ENCODE measurements around the gene SYCE3. TPM values are rescaled to one million over a fixed set of nuclear protein-coding genes. Genes with fewer than 3 reads are reported as not detected.

SYCE3 gene
- total RNA-seq, 1 donor from 2014 or later: not detected

DNA sequence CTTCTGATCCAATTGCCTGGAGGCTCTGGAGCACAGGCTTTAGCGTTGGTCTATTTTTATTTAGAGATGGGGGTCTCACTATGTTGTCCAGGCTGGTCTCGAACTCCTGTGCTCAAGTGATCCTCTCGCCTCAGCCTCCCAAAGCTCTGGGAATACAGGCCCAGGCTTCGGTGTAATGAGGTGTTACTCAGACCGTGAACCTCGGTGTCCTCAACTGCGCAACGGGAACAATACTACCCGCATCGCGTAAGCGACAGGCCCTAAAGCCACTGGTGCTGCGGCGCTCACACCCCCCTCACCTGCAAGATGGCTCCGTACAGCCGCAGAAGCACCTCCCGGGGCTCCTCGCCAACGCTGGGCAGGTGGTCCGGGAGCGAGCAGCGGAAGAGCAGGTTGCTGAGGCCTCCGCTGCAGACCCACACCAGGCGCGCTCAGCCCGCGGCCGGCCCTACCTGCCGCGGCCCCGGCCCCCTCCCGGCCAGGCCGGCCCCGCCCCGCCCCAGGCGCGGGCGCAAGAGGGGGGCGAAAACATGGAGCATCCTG, 19.3 kb upstream of the SYCE3 start:
- Mint-ChIP-seq H3K4me1 (ENCODE audit: unreplicated experiment) (peaks cover 6% of the 10 kb centered on the region), H3K27ac (peak overlapping the region; percentile 93), H3K9me3 (no peaks in the 10 kb centered on the region), H3K36me3 (peaks cover 3% of the 10 kb centered on the region), H3K4me3 (peak overlapping the region; percentile 91), H3K27me3 (no peaks in the 10 kb centered on the region)
- TF ChIP-seq, protein P1, sequence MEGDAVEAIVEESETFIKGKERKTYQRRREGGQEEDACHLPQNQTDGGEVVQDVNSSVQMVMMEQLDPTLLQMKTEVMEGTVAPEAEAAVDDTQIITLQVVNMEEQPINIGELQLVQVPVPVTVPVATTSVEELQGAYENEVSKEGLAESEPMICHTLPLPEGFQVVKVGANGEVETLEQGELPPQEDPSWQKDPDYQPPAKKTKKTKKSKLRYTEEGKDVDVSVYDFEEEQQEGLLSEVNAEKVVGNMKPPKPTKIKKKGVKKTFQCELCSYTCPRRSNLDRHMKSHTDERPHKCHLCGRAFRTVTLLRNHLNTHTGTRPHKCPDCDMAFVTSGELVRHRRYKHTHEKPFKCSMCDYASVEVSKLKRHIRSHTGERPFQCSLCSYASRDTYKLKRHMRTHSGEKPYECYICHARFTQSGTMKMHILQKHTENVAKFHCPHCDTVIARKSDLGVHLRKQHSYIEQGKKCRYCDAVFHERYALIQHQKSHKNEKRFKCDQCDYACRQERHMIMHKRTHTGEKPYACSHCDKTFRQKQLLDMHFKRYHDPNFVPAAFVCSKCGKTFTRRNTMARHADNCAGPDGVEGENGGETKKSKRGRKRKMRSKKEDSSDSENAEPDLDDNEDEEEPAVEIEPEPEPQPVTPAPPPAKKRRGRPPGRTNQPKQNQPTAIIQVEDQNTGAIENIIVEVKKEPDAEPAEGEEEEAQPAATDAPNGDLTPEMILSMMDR (conservative IDR thresholded peaks at IDR 0.05): no peak
- no peak for DNase-seq (ENCODE audit: extremely low spot score, unreplicated experiment)

DNA sequence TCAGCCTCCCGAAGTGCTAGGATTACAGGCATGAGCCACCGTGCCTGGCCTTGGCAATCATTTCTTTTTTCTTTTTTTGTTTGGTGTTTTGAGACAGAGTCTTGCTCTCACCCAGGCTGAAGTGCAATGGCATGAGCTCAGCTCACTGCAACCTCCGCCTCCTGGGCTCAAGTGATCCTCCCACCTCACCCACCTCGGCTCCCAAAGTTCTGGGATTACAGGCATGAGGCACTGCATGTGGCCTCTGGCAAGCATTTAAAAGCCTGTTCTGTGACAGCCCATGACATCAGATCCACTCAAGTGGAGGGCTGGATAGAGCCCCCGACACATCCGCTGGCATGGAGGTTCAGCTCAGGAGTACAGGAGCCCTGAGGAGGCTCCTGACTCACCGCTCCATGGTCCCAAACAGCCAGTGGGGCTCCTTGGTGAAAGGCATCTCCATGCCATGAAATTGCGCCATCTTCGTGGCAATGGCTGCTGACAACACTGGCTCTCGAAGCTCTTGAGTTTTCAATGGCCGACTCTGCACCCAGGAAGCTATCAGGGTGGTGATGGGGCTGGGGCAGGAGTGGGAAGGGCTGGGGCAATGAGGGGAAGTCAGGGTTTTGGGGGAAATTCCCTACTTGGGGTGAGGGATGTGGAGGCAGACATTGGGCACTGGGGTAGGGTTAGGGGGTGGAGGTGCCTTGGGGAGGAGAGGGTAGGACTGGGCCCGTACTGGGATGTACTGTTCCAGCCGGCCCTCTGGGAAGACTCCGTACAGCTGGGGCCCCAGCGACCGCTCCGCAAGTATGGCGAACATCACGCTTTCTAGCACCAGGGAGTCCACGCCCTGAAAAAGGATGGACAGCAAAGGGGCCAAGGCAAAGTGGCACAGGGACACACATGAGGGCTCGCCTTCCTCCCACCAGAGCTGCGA, 18.6 kb upstream of the SYCE3 start:
- Mint-ChIP-seq H3K4me3 (peak overlapping the region; percentile 89), H3K4me1 (ENCODE audit: unreplicated experiment) (peaks cover 6% of the 10 kb centered on the region), H3K9me3 (no peaks in the 10 kb centered on the region), H3K27ac (peak overlapping the region; percentile 79), H3K27me3 (no peaks in the 10 kb centered on the region), H3K36me3 (peaks cover 3% of the 10 kb centered on the region)
- TF ChIP-seq, protein P1 (conservative IDR thresholded peaks at IDR 0.05): no peak
- DNase-seq (ENCODE audit: extremely low spot score, unreplicated experiment): no peak

DNA sequence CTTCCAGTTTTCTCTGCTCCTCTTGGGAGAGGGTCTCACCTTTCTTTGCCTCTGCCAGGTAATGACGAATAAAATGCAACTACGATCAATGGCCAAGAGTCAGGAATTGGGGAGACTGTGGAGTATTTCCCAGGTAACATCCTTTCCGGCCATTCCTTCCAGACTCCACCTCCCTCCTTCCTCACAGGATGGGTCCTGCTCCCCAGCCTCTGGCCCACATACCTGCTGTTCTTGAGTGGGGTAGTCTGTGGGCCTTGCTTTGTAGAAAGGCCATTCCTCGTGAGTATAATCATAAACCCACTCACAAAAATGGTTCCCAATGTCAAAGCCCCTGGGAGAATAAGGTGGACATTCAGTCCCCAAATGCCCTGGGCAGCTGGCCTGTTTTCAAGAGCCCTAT, 17.0 kb upstream of the SYCE3 start:
- TF ChIP-seq, protein P1 (conservative IDR thresholded peaks at IDR 0.05): no peak
- Mint-ChIP-seq H3K4me1 (ENCODE audit: unreplicated experiment) (peaks cover 6% of the 10 kb centered on the region), H3K27me3 (no peaks in the 10 kb centered on the region), H3K36me3 (peaks cover 3% of the 10 kb centered on the region), H3K9me3 (no peaks in the 10 kb centered on the region), H3K27ac (no peak overlapping the region), H3K4me3 (no peak overlapping the region)
- DNase-seq (ENCODE audit: extremely low spot score, unreplicated experiment): no peak

DNA sequence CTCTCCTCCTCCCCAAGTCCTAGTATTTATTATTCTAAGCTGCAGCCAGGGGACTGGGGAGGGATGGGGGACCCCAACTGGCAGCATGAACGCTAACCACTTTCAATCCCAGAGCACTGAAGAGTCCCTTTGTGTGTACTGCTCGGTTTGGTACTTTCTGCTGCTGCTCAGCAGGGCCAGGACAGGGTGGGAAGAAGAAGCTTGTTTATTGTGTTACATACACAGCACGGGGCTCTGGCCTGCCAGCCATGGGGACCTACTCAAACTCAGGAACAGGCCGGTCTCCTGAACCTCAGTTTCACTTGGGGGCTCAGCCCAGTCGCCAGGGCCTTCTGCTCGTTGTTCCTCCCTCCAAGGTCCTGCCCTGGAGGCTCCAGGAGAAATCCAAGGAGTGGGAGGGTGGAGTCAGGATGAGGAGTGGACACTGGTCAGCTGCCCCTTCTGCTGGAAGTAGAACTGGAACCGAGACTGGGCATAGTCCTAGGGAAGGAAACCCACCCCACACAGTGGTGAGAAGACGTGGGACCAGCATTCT, 16.1 kb upstream of the SYCE3 start:
- no peak overlapping the region for H3K4me3 Mint-ChIP-seq
- H3K4me1 Mint-ChIP-seq (ENCODE audit: unreplicated experiment): peaks cover 6% of the 10 kb centered on the region
- H3K27ac Mint-ChIP-seq: no peak overlapping the region

DNA sequence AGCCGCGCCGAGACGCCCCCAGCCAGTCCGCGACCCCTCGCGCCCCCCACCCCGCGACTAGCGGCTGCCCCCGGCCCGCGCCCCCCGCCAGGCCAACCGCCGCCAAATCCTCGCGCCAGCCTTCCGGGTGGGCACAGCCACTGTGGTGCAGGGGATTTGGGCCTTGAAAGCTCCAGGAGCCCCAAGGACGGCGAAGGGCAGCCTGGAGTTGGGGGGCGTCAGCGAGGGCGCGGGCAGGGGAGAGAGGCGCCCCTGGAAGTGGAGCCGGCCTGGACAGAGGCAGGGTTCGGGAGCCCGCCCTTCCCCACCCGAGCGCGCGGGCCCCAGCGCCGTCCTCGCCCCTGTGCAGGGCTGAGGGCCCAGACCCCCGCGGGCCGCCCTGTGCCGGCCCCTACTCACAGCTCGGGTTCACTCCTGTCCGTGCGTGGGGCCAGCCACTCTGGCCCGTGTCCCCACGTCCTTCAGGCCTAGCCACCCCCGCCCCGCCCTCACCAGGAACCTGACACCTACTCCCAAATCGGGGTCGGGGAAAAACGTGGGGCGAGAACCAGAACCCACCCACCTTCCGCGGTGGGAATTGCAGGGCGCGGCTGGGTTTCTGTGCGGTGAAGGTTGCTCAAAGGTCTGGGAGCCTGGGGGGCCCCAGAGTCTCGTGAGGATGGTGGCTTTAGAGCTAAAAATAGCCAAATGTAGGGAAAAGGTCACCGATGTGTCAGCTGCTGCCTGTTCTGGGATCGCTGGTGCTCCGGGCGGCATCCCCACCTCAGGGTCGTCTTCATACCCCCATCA, 15.5 kb upstream of the SYCE3 start, which contains the start of gene CPT1B:
CPT1B (minus strand) TSS at position 441 of the 789 bp plus-strand sequence. CDS start 512 bp downstream, outside the sequence.
- peaks cover 3% of the 10 kb centered on the region for H3K36me3 Mint-ChIP-seq
- no peak within 1 kb of the TSS for H3K27ac Mint-ChIP-seq
- H3K4me1 Mint-ChIP-seq (ENCODE audit: unreplicated experiment): peaks cover under 1% of the 10 kb centered on the region

More for the DNA sequence above, 16.1 kb upstream of the SYCE3 start:
- Mint-ChIP-seq H3K9me3 (no peaks in the 10 kb centered on the region), H3K27me3 (no peaks in the 10 kb centered on the region), H3K36me3 (peaks cover 3% of the 10 kb centered on the region)
- no peak for DNase-seq (ENCODE audit: extremely low spot score, unreplicated experiment)
- TF ChIP-seq, protein P1 (conservative IDR thresholded peaks at IDR 0.05): no peak

More for the DNA sequence above, 15.5 kb upstream of the SYCE3 start, which contains the start of gene CPT1B:
- no peak within 1 kb of the TSS for H3K4me3 Mint-ChIP-seq
- DNase-seq (ENCODE audit: extremely low spot score, unreplicated experiment): no peak
- H3K9me3 Mint-ChIP-seq: no peaks in the 10 kb centered on the region
- TF ChIP-seq, protein P1 (conservative IDR thresholded peaks at IDR 0.05): no peak
- no peaks in the 10 kb centered on the region for H3K27me3 Mint-ChIP-seq

Data from type B pancreatic cell (in vitro differentiated cells).